K562 (cell line): ENCODE data around the gene CIAO1. TPM values are rescaled to one million over a fixed set of nuclear protein-coding genes. Genes with fewer than 3 reads are reported as not detected.

Source experiments
- ATAC-seq: fragments of 200-7000 bp; cut with Tn5 transposase; 3 replicates; pipeline ENCODE4 v1.9.1; 2020; ENCODE audit warnings: moderate library complexity
- BruUV-seq: library from RNA; stranded (reverse); fragments of 400-500 nt; replicated peaks from 2 replicates; lab custom pipeline; 2021; lab: Mats Ljungman, UMichigan
- CTCF ChIA-PET: fragments of 300-600 bp; formaldehyde crosslinking; extraction: SDS; loops from one replicate; lab custom pipeline; 2021; ENCODE audit warnings: low intra/inter-chr PET ratio; lab: Yijun Ruan, JAX
- POLR2A ChIA-PET: fragments of 300-600, 350-650 bp; sonication (Branson Sonifier 250); formaldehyde crosslinking; extraction: SDS; loops from one replicate; lab custom pipeline; 2021; ENCODE audit warnings: antibody characterized with exemption, inconsistent platforms; lab: Yijun Ruan, JAX
- DNase-seq, 4 experiments: peaks; one replicate each; pipeline versions ENCODE4 v3.0.0 to v3.0.0-alpha.2; 2011 to 2018; ENCODE audit warnings: low spot score in 3 of 4, mixed read lengths in 3 of 4; ENCODE audit errors: extremely low read depth in 1 of 4
- FAIRE-seq: peaks from 2 replicates; lab custom pipeline; 2011; peaks lifted over from hg19 to GRCh38; lab: Jason Lieb, UNC
- H2AFZ ChIP-seq: 2 replicates; pipeline ENCODE4 v1.6.0; 2011; ENCODE audit warnings: low read depth, low read length, control low read depth, inconsistent platforms
- H3K27ac ChIP-seq: fragments of 200-600 bp; 3 replicates; pipeline ENCODE4 v1.8.0; 2011; ENCODE audit warnings: low read depth, mild to moderate bottlenecking, control low read depth, inconsistent platforms, low read length, moderate library complexity, mixed read lengths; ENCODE audit errors: extremely low read depth
- H3K27me3 ChIP-seq, 2 experiments: fragments of 300-600 bp in 1 of 2; 2 replicates in 1 of 2; 3 replicates in 1 of 2; pipeline versions ENCODE4 v1.6.0 to v1.8.0; 2011; ENCODE audit warnings: inconsistent platforms in 2 of 2, low read length in 2 of 2, mild to moderate bottlenecking in 1 of 2, mixed read lengths in 1 of 2, moderate library complexity in 1 of 2; ENCODE audit not compliant: control insufficient read depth in 2 of 2, insufficient read depth in 2 of 2
- H3K36me3 ChIP-seq: fragments of 300-600 bp; 3 replicates; pipeline ENCODE4 v1.8.0; 2011; ENCODE audit warnings: mild to moderate bottlenecking, low read length, inconsistent platforms; ENCODE audit not compliant: control insufficient read depth, insufficient read depth
- H3K4me1 ChIP-seq, 2 experiments: fragments of 200-600 bp in 1 of 2; replicated peaks in 1 of 2; 2 replicates in 1 of 2; 3 replicates in 1 of 2; pipeline versions ENCODE4 v1.5.1 to v1.8.0; 2011; ENCODE audit warnings: inconsistent platforms in 2 of 2, low read length in 2 of 2, mild to moderate bottlenecking in 1 of 2, mixed read lengths in 1 of 2, moderate library complexity in 1 of 2; ENCODE audit not compliant: control insufficient read depth in 2 of 2, insufficient read depth in 2 of 2
- H3K4me2 ChIP-seq: 2 replicates; pipeline ENCODE4 v1.6.1; 2011; ENCODE audit warnings: low read length, control low read depth, inconsistent platforms, mixed read lengths; ENCODE audit not compliant: insufficient read depth
- H3K4me3 ChIP-seq: fragments of 200-600 bp; sonication (generic), shearing (Covaris generic); 2 replicates; pipeline ENCODE4 v1.5.1; 2016; ENCODE audit warnings: control low read depth, inconsistent platforms
- H3K79me2 ChIP-seq: fragments of 200-600 bp; 3 replicates; pipeline ENCODE4 v1.8.0; 2011; ENCODE audit warnings: low read length, inconsistent platforms; ENCODE audit not compliant: control insufficient read depth, insufficient read depth
- H3K9ac ChIP-seq, 2 experiments: 2 replicates each; pipeline versions ENCODE4 v1.6.0 to v1.6.1; 2011; ENCODE audit warnings: low read depth in 2 of 2, low read length in 2 of 2, control low read depth in 1 of 2, inconsistent platforms in 1 of 2, mild to moderate bottlenecking in 1 of 2, mixed read lengths in 1 of 2; ENCODE audit not compliant: insufficient read depth in 1 of 2
- H3K9me1 ChIP-seq: one replicate; pipeline ENCODE4 v1.6.0; 2011; ENCODE audit warnings: inconsistent platforms, mild to moderate bottlenecking, low read length, moderate library complexity; ENCODE audit not compliant: control insufficient read depth, insufficient read depth
- H3K9me3 ChIP-seq: replicated peaks from 2 replicates; pipeline ENCODE4 v1.5.1; 2011; ENCODE audit warnings: low read depth, low read length, inconsistent platforms; ENCODE audit not compliant: control insufficient read depth, insufficient read depth
- H4K20me1 ChIP-seq: replicated peaks from 2 replicates; pipeline ENCODE4 v1.6.1; 2011; ENCODE audit warnings: low read length, inconsistent platforms, mixed read lengths; ENCODE audit not compliant: control insufficient read depth, insufficient read depth
- BCLAF1 ChIP-seq, 2 experiments: fragments of 450-650 bp in 1 of 2; IDR thresholded peaks; 2 replicates each; pipeline ENCODE4 v1.6.1; 2011 to 2017; ENCODE audit warnings: low read depth in 2 of 2, antibody characterized with exemption in 1 of 2, borderline replicate concordance in 1 of 2, low read length in 1 of 2, mild to moderate bottlenecking in 1 of 2, mixed read lengths in 1 of 2; ENCODE audit not compliant: control insufficient read depth in 1 of 2
- EHMT2 ChIP-seq: fragments of 450-650 bp; IDR thresholded peaks from 2 replicates; pipeline ENCODE4 v1.6.1; 2018; ENCODE audit warnings: antibody characterized with exemption
- IFI16 ChIP-seq: fragments of 250-450 bp; sonication (Bioruptor Pico); IDR thresholded peaks from 2 replicates; pipeline ENCODE4 v2.1.2; 2022; ENCODE audit warnings: mild to moderate bottlenecking, inconsistent platforms
- KAT8 ChIP-seq: fragments of 450-650 bp; IDR thresholded peaks from 2 replicates; pipeline ENCODE4 v1.6.1; 2016; ENCODE audit warnings: low read depth, mild to moderate bottlenecking
- NCOA4 ChIP-seq: fragments of 450-650 bp; IDR thresholded peaks from 2 replicates; pipeline ENCODE4 v1.6.1; 2018; ENCODE audit warnings: mild to moderate bottlenecking; ENCODE audit not compliant: partially characterized antibody
- YY1 ChIP-seq, 3 experiments: IDR thresholded peaks; 2 replicates each; pipeline ENCODE4 v1.6.1; 2011; ENCODE audit warnings: low read length in 2 of 3, mild to moderate bottlenecking in 2 of 3, moderate library complexity in 2 of 3, borderline replicate concordance in 1 of 3, control low read depth in 1 of 3, low read depth in 1 of 3; ENCODE audit not compliant: insufficient read depth in 3 of 3, insufficient replicate concordance in 2 of 3, control insufficient read depth in 1 of 3, insufficient read length in 1 of 3; ENCODE audit errors: extremely low read depth in 1 of 3
- WGBS: fragments of 100-300 bp; shearing (Covaris generic); methylation state at CpG from one replicate; pipeline ENCODE4 v1.1.6; 2016; ENCODE audit warnings: low coverage, mixed read lengths; ENCODE audit not compliant: insufficient coverage; ENCODE audit errors: missing lambda C conversion rate; 5-methylcytosine and 5-hydroxymethylcytosine counted together
- in situ Hi-C: fragments of 300-500 bp; cut with MboI; formaldehyde crosslinking; loops from 4 replicates; pipeline ENCODE4 v1.15.0; 2018; ENCODE audit warnings: inconsistent platforms, mixed read lengths
- intact Hi-C: fragments of 100-400 bp; cut with micrococcal nuclease; formaldehyde crosslinking; loops from 2 replicates; pipeline ENCODE4 v1.14.2; 2022
- polyA plus RNA-seq, 8 experiments: library from polyadenylated mRNA; depleted of rRNA in 4 of 8; stranded (reverse) in 5 of 8; unstranded in 3 of 8; fragments of >200 nt; fragmentation: Nextera tagmentation in 2 of 8; fragmentation: Illumina TruSeq in 1 of 8; extraction: Ambion mirVana in 2 of 8; extraction: Trizol in 1 of 8; gene quantifications; 2 replicates each; pipeline versions ENCODE4 v1.2.1 to v1.2.3, GENCODE V29; 2011 to 2014; ENCODE audit warnings: inconsistent platforms in 1 of 8, missing spikeins in 1 of 8
- total RNA-seq, 7 experiments: library from RNA; depleted of rRNA in 6 of 7; stranded (reverse); fragments of >200 nt in 6 of 7; fragmentation: Illumina TruSeq in 2 of 7; extraction: Trizol in 2 of 7; gene quantifications; 2 replicates each; pipeline versions ENCODE4 v1.2.1 to v1.2.3, GENCODE V29; 2011 to 2021; ENCODE audit warnings: low replicate concordance in 1 of 7
- TF ChIP-seq, protein P1 (sequence below): IDR thresholded peaks from 2 replicates; pipeline ENCODE4 v1.6.1; 2011; ENCODE audit warnings: borderline replicate concordance, low read depth, mild to moderate bottlenecking, moderate library complexity, low read length; ENCODE audit not compliant: insufficient read depth, poor library complexity, severe bottlenecking

The CIAO1 gene
- total and polyA plus RNA-seq, 9 of the 15 experiments (the other 6 are each of a cell fraction or from before 2014, with no cell fraction given) = 11.4 to 156 (median 92.8) TPM

- no peak for TF ChIP-seq BCLAF1 (IDR thresholded peaks at IDR 0.05; ENCODE audit: borderline replicate concordance in 1 of 2, control insufficient read depth in 1 of 2, low read depth in 2 of 2, low read length in 1 of 2)
- TF ChIP-seq, protein P1, sequence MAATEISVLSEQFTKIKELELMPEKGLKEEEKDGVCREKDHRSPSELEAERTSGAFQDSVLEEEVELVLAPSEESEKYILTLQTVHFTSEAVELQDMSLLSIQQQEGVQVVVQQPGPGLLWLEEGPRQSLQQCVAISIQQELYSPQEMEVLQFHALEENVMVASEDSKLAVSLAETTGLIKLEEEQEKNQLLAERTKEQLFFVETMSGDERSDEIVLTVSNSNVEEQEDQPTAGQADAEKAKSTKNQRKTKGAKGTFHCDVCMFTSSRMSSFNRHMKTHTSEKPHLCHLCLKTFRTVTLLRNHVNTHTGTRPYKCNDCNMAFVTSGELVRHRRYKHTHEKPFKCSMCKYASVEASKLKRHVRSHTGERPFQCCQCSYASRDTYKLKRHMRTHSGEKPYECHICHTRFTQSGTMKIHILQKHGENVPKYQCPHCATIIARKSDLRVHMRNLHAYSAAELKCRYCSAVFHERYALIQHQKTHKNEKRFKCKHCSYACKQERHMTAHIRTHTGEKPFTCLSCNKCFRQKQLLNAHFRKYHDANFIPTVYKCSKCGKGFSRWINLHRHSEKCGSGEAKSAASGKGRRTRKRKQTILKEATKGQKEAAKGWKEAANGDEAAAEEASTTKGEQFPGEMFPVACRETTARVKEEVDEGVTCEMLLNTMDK = no peak
Measured at GRCh38 chr2:96318723-96319122, 52.7 kb downstream of the CIAO1 start (continued).

- no peak for FAIRE-seq
- no peak for ATAC-seq
- intact Hi-C loops (no loop called here), in situ Hi-C loops (no loop called here)
- no peaks in the 10 kb centered on the region for H3K9me3 ChIP-seq
- 100% methylated on average over 1 of the region's 1 CpG for WGBS
- no peak overlapping the region for H3K4me3 ChIP-seq
- DNase-seq = no peak
- H3K27me3 ChIP-seq = no peaks in the 10 kb centered on the region
- no peaks in the 10 kb centered on the region for H3K9me1 ChIP-seq
- H4K20me1 ChIP-seq = no peaks in the 10 kb centered on the region
- H3K4me2 ChIP-seq = no peak overlapping the region
- BruUV-seq = no TSS peak
- H3K36me3 ChIP-seq = no peaks in the 10 kb centered on the region
- ChIA-PET POLR2A (interaction anchor here (1.1 to 3.5 kb wide), 3 partner anchors 13 to 36 kb away, joined by 4 to 29 read pairs (median 11); partner anchors contain the start of gene NCAPH), CTCF (no interaction called here)
- no peak overlapping the region for H2AFZ ChIP-seq
- no peak overlapping the region for H3K27ac ChIP-seq
- H3K9ac ChIP-seq = no peak overlapping the region
- peaks cover 7 to 16% of the 10 kb centered on the region in 2 experiments; a peak in 4 of 5 replicates for H3K4me1 ChIP-seq
- no peak for TF ChIP-seq NCOA4
- no peak for TF ChIP-seq EHMT2
- no peak for TF ChIP-seq IFI16 (CRISPR knock-in tag)
- no peak for TF ChIP-seq YY1 (IDR thresholded peaks at IDR 0.05; ENCODE audit: borderline replicate concordance in 1 of 3, control insufficient read depth in 1 of 3, extremely low read depth in 1 of 3, insufficient read depth in 3 of 3, insufficient read length in 1 of 3, insufficient replicate concordance in 2 of 3, low read depth in 1 of 3, low read length in 2 of 3)
- no peak for TF ChIP-seq KAT8
- H3K79me2 ChIP-seq = peaks cover 3% of the 10 kb centered on the region; the same call in 1 of the 3 replicates
Measured at GRCh38 chr2:96319396-96319795, 53.4 kb downstream of the CIAO1 start.
